GM11168 (cell line): Measurements from ENCODE around the gene DCST1.

Experiments used
- in situ Hi-C: fragments of 300-500 bp; cut with MboI; formaldehyde crosslinking; loops from one replicate; pipeline ENCODE4 v1.12.0; 2022; ENCODE audit warnings: low sequenced_read_pairs; ENCODE audit not compliant: unreplicated experiment

Gene DCST1

DNA sequence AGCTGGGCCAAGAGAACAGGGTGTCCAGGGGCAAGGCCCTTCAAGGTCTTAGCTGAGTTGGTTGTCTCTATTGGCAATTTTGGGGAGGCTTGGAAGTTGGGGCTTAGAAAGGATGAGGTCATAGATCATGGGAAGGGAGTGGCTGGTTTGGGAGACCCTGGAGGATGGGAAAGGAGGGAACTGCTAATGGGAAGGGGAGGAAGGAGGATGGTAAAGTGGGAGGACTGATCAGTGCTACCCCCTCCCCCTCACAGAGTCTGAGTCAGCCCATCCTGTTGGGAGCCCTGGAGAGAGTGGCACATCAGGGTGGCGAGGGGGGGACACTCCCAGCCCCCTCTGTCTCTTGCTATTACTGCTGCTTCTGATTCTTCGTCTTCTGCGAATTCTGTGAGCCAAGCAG lies 35.0 kb downstream of the DCST1 start:
- in situ Hi-C loops, result no loop called here

DNA sequence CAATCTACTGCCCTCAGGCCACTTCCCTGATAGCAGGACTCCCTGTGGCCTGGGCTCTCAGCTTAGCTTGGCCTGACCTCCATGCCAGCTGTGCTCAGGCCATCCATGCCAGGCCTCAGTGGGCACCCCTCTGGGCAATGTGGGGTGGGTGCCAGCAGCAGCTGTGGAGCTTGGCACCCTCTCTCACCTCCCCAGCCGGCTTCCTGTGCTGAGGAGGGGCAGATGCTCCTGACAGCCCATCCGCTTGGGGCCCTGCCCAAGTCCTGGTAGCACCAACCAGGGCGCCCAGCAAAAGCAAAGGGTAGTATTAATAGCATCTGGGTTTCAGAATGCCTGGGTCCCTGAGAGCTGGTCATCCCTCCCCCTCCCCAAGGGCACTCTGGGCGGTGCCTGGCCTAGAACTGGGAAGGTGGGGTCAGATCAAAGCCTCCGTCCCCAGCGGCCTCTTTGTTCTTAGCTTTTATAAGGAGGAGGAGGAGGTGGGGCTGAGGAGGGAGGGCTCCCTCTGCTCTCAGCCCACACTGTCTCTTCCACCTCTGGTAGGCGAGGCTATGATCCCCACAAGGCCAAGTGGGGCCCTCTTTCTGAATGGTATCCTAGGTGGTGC lies 36.0 kb downstream of the DCST1 start:
- in situ Hi-C loops, result no loop called here

DNA sequence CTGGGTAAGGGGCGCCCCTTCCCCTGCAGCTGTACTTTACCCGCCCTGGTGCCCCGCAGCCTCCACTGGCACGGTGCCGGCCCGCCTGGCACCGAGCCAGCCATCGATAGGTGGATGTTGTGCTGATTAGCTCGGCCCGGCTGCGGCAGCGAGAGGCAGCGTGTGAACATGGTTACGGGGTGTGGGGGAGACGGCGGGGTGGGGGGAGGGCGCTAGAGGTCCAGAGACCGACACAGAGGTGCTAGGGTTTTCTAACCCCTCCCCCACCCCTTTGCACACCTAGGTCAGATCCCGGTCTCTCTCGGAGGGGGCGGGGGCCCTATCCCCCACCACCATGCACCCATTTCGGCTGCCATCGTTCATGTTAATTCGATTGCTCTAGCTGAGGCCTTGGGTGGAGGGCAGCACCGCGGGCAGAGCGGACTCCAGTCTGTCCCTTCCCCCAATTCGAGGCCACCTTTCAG lies 36.6 kb downstream of the DCST1 start:
- in situ Hi-C loops, result no loop called here

DNA sequence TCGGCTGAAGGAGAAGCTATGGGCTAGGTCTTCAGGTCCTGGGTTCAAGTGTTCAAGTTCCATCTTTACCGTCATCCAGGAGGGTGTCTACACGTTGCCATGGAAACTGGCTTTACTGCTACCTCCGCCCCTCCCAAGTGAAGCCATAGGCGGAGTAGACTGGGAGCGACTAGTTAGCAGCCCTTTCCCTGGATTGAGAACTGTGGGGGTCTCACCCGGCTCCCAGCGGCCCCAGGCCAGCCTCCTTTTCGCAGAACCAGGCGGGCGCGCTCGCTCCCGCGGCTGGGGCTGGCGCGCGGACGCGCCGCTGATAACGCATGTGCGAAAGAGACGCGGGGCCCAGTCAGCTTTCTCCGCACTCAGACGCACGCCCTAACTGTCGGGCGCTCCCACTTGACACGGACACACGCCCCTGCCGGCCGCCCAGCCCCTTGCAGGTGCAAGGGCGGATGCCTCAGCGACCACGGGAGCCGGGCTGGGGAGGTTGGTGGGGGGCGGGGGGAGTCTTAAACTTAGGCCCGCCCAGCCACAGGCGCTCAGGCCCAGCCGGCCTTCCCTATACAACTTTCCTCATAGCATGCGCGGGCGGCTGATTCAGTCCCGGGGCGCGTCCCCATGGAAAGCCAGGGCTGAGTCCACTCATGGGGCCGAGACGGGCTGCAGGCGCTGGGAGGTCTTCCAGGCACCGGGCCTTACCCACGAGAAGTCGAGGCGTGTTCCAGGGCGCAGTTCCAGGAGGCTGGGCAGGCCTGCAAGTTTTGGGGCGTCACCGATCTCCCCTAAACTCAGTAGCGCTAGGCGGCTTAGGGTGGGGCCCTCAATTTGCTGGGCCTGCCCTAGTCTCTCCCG lies 37.3 kb downstream of the DCST1 start:
- in situ Hi-C loops, result no loop called here

DNA sequence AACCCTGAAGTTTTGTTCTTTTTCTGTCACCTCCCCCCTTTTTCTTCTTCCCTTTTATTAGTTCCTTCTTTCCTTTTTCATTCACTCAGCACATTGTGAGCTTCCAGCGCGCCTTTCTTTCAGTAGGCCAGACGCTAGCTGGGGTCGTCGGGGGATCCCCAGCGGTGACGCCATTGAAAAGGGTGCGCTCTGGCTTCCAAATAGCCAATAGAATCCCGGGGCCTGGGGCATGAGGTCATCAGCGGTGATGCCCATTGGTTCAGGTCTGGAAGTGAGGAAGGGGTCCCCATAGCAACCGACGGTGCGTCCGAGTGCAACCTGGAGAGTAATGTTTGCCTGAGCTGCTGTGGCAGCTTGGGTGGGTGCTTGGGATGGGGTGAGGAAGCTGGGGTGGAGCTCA lies 38.1 kb downstream of the DCST1 start:
- in situ Hi-C loops, result no loop called here

DNA sequence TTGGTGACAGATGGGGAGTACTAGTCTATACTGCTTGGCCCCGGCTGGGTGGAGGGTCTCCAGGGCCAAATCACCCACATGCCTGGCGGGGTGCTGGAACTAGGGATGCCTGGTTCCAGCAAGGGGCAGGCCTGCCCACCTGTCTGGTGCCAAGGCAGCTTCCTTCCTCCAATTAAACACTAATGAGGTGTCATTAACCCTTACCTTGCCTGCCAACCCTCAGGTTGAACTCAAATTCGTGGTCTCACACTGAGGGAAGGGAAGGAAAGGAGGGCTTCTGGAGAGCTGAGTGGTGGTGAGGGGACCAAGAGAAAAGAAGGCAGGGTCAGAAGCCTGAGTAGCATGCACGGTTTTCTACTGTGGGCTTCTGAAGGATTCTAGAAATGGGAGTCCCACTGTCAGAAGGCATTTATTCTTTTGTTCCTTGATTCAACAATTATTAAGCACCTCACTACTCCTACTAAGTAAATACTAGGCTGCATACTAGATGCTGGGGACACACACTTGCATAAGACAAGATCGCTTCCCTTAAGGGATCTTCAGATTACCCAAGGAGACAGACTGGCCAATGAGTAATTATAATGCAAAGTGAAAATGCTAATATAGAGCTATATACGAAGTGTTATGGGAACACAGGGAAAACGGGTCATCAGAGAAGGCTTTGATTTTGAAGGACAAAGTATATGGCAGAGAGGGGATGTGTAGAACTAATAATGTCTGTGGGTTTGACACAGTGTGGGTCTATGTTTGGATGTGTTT lies 39.1 kb downstream of the DCST1 start:
- in situ Hi-C loops, result no loop called here

DNA sequence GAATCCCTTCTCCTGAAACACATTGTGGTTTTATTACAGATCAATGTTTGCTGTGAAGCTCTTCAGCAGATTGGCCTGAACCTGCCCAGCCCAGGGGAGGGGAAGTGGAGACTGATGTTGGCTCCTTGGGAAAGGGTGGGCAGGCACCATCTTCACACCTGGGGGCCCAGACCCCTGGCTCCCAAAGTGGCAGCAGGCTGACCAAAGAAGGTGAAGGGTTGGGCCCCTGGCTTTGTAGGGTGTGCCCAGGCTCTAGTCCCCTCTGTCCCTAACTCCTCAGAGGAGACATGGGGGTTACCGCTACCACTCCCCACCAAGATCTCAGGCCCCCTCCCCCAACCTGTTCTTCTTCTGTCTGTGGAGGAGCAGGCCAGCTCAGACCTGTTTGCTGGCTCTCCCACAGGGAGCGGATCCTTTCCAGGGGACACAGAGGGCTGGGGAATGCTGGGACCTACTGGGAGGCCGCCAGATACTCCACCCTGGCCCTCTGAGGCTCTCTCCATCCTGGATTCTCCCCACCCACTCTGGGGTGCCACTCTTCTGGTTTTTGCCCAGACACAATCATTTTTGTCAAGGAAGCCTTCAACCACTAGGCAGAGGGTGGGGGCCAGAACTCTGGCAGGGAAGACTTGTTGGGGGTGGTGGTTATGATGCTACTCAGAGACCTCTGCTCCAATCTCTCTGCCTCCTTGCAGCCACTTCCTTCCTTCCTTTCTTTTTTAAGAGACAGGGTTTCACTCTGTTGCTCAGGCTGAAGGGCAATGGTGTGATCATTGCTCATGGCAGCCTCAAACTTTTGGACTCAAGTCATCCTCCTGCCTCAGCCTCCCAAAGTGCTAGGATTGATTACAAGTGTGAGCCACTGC lies 40.0 kb downstream of the DCST1 start:
- in situ Hi-C loops, result no loop called here

DNA sequence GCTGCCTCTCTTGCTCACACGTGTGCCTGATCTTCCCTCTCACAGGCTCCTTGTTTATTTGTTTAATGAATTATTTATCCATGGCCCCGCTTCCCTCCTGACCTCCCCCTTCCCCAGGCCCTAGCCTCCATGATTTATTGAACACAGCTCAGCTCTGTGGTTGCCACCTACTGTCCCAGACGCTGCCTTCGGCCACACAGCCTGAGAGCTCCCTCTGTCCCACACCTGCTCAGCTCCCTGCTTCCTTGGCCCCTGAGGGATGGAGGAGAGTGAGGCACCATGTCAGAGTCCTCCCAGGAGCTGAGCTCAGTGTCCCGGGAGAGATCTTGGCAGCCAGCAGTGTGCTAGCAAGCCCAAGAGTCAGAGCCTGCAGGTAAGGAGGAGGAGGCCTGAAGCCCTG lies 41.9 kb downstream of the DCST1 start:
- in situ Hi-C loops, result no loop called here

DNA sequence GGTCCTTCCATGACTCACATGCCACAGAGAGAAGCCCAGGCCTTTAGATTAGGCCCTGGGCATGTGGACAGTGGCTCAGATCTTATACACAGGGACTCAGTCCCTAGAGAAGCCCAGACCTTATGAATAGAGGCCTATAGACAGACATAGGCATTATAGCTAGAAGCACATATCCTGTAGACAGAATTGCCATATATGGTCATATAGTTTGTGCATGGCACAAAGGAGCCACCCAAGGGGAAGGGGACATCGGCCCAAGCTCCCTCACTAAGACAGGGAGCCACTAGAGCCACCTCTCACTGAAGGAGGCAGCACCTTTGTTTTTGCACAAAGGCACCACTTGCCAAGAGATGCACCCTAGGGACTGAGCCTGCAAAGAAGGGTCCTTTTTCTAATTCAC lies 42.7 kb downstream of the DCST1 start:
- in situ Hi-C loops, result no loop called here

DNA sequence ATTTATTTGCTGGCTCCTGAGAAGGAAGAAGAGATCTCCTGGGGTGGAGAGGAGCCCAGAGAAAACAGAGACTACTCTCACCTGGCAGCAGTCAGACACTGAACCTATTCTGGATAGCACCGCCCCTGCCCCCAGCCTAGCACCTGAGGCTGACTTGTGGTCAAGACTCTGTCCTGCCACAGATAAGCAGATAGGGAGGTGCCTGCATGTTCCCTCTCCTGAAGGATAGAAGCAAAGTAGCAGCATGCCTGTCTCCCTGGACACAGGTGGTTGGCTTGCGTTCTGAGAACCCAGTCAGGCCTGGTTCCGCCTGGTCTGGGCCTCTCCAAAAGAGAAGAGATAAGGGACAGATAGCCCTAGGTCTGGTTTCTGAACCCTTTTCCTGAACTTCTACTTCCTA lies 43.7 kb downstream of the DCST1 start:
- in situ Hi-C loops, result no loop called here

DNA sequence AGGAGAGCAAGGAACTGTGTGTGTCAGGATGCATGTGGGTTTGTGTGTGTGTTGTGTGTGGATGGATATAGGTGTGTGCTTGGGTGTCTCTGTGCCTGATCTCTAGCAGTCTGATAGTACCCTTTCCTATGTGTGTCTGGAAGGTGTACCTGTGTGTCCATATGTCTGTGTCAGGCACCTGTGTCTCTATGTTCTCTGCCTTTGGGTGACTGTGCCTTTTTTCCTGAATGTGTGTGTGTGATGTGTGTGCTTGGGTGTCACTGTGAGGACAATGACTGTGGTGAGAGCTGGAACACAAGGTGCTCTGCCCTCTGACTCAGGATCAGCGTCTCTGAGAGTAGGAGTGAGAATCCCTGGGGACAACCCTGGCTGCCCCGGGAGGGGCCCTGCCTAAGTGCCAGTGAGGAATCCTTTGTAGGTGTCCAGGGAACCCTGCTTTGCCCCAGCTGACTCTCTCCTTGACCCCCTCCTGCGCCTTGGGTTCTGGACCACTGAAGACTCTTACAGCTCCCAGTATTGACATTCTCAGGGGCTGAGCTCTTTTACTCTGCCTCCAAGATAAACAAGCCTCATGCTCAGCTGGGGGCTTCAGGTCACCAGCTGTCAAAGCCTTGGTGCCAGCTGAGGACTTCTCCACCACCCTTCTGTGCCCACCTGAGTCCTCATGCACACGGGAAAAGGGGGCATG lies 44.3 kb downstream of the DCST1 start:
- in situ Hi-C loops, result no loop called here

DNA sequence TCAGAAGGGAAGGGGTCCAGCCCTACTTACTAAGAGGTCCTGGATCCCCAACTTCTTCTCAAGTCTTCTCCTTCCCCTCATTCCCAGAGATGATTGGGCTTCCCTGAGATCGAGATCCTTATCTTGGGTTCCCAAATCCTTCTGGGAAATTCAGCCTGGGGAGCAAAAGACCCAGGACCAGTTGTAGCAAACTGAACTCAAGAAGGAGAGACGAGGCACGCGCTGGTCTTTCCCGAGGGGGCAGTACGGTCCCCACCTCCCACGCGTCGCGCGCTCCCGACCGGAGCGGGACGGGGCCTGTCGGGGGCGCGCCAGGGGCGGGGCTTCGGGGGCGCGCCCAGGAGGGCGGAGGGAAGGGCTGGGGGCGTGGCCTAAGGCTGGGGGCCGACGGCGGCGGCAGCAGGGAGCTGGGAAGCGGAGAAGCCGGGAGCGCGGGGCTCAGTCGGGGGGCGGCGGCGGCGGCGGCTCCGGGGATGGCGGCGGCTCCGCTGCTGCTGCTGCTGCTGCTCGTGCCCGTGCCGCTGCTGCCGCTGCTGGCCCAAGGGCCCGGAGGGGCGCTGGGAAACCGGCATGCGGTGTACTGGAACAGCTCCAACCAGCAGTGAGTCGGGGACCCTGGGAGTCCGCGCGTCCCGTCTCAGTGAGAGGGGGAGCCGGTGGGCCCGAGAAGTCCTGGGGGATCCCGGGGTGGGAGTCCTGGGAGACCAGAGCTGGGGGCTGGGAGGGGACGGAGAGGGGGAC lies 45.0 kb downstream of the DCST1 start, which contains the start of gene EFNA3:
TSS of gene EFNA3 (plus strand) at position 369 of the 741 bp plus-strand sequence. CDS start at position 474, 105 bp downstream.
- in situ Hi-C loops, result no loop called here

DNA sequence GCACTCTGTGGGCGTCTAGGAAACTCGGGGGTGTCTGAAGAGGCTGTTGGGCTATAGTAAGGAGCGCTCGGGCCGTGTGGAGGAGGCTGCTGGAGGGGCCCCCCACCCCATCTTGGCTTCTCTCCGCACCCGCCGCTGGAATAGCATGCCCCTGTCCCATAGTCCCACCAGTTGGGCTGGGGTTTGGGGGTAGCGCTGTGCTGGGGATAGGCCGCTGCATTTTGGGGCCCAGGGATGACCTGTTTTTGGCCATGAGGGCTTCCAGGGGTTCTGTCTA lies 45.5 kb downstream of the DCST1 start:
- in situ Hi-C loops, result no loop called here

DNA sequence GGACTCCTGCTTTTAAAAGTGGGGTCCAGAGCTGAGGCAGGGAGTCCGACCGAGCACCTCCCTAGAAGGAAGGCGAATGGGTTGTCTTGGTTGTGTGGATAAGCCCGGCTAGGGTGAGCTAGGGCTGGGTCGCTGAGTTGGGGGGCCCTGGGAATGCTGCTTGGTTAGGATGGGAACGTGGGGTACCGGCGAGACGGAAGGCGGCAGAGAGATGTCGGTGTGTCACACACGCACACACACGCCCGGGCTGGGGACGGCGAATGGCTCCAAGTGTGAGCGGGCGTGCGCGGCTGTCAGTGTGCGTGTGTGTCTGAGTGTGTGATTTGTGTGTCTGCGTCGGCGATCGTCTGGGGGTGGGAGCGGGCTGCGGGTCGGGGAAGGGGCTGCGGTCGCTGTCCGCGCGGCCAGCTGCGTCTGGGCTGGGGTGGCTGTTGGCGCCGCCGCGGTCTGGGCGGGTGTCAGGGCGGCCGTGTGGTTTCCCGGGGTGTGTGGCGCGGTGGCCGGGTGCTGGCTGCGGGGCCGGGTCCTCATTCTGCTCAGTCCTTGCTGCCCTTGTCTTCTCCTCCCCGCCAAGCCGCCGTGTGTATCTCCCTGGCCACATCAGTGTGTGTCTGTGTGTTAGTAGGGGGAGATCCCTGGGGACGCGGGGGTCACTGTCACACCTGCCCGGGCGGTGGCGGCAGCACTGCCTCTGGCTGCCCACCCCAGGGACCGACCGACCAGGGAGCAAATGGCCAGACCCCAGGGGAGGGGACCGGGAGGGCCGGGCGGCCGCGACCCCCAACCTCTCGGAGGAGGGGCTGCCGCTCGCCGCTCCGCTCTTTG lies 46.1 kb downstream of the DCST1 start:
- in situ Hi-C loops, result no loop called here

DNA sequence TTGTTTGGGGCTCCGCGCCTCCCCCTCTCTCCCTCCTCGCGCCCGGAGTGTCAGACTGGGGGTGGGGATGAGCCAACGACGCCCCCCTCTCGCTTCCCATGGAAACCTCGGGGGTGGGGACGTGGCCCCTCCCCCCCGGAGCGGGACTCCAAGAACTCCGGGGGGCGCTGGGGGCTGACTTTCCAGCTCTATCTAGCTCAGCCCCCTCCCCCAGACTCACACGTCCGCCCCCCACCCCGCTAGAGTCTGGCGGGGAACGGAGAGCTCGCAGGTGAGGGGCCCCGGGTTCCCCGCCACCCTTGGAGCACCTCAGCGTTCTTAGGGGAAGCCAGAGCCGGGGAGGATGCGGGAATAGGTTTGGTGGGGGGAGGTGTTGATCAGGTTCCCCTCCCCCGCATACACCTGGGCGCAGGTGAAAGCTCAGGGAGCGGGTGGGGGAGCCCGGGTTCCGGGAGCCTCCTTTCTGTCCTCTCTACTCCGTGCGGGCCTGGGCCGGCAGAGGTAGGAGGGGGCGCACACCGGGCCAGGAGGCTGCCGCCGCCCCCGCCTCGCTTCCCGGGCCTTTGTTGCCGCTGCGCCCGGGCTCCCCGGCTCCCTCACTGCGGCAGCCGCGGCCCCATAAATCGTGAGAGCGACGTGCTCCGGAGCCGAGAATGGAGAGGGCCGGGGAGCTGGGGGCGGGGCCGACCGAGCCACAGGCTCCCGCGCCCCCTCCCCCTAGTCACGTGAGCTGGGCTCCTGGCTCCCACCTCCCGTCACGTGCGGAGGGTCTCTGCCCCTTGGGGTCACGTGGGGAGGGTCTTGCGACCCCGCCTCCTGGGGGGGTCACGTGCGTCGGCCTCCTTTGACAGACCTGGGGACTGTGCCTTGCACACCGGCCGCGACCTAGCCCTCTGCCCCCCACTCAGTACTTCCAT lies 46.9 kb downstream of the DCST1 start:
- in situ Hi-C loops, result no loop called here

DNA sequence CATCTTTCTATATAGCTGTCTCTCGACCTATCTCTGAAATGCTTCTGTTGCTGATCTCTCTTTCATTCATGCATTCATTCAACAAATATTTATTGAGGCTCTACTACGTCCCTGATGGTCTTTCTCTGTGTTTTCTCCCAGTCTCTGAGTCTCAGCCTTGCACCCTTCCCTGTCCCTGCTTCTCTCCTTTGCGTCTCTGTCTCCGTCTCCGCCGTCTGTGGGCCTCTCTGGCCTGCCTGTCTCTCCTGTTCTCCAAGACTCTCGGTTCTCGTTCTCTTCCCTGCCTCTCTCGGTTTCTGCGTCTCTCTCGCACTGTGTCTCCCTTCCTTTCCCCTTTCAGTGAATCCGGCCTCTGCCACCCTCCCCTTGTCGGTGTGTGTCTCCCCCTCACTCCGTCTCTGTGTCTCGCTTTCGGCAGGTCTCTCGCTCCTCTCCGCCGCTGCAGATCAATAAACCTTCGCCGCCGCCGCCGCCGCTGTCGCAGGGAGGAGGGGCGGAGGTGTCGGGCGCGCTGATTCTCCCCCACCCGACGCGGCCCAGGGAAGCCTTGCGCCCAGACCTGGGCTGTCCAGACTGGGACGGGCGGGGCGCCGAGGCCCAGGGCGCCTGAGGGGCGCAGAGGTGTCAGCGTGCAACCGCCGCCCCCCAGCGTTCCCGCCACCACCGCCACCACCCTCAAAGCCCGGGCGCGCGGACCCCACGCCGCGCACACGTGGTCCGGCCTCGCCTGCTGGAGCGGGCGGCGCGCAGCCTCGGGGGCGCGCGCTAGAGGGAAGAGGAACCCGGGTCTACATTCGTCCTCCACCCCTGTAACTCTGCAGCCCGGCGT lies 48.1 kb downstream of the DCST1 start:
- in situ Hi-C loops, result no loop called here
